ENCODE measurements around the gene CENPX.

The CENPX gene

GRCh38 chr17:82022310-82022980 lies at the start of gene CENPX:
TSS of gene CENPX (minus strand) at chr17:82022878. CDS start at chr17:82022861, 17 bp downstream.
- no peak for DNase-seq

- no peak for DNase-seq
Observed at GRCh38 chr17:82070611-82071010, 47.9 kb upstream of the CENPX start.

- DNase-seq: no peak
Observed at GRCh38 chr17:82065638-82066303, 43.1 kb upstream of the CENPX start, which contains the start of gene DUS1L. TSS of gene DUS1L (minus strand) at chr17:82065804. CDS start at chr17:82065059, 745 bp downstream.

- DNase-seq: no peak
Observed at GRCh38 chr17:82065193-82065637, 42.5 kb upstream of the CENPX start.

- DNase-seq: no peak
Observed at GRCh38 chr17:82064433-82065192, 41.9 kb upstream of the CENPX start.

GRCh38 chr17:82063424-82064415 lies 41.0 kb upstream of the CENPX start:
- DNase-seq: no peak

GRCh38 chr17:82062984-82063368 lies 40.3 kb upstream of the CENPX start:
- no peak for DNase-seq

- no peak for DNase-seq
Observed at GRCh38 chr17:82062076-82062983, 39.7 kb upstream of the CENPX start.

- no peak for DNase-seq
Observed at GRCh38 chr17:82061047-82061925, 38.6 kb upstream of the CENPX start.

- no peak for DNase-seq
Observed at GRCh38 chr17:82060614-82061013, 37.9 kb upstream of the CENPX start.

- DNase-seq: no peak
Observed at GRCh38 chr17:82060001-82060380, 37.3 kb upstream of the CENPX start.

GRCh38 chr17:82059272-82060000 lies 36.8 kb upstream of the CENPX start:
- no peak for DNase-seq

- DNase-seq: no peak
Observed at GRCh38 chr17:82058855-82059249, 36.2 kb upstream of the CENPX start.

- DNase-seq: no peak
Observed at GRCh38 chr17:82058230-82058854, 35.7 kb upstream of the CENPX start.

- no peak for DNase-seq
Observed at GRCh38 chr17:82056729-82057621, 34.3 kb upstream of the CENPX start.

- no peak for DNase-seq
Observed at GRCh38 chr17:82055965-82056728, 33.5 kb upstream of the CENPX start.

Data from kidney glomerular epithelial cell (primary cell).